PFSK-1 (cell line): ENCODE results near the gene USH2A.

Experiments
- FOXP2 ChIP-seq: optimal IDR thresholded peaks from 2 replicates; pipeline ENCODE3; 2011; ENCODE audit warnings: borderline replicate concordance, control low read depth, inconsistent platforms; ENCODE audit not compliant: insufficient read depth; ENCODE audit errors: extremely low read length, extremely low read depth
- POLR2AphosphoS5 ChIP-seq: IDR thresholded peaks from 2 replicates; pipeline ENCODE4 v1.6.1; 2012; ENCODE audit warnings: low read depth, mild to moderate bottlenecking, control low read depth, low read length, moderate library complexity
- SIN3A ChIP-seq: IDR thresholded peaks from 2 replicates; pipeline ENCODE4 v1.6.1; 2012; ENCODE audit warnings: mild to moderate bottlenecking, low read length, moderate library complexity, borderline replicate concordance; ENCODE audit not compliant: insufficient read depth
- TAF1 ChIP-seq: IDR thresholded peaks from 2 replicates; pipeline ENCODE4 v1.6.1; 2012; ENCODE audit warnings: low read length, control low read depth, borderline replicate concordance; ENCODE audit not compliant: insufficient read depth
- TF ChIP-seq, protein P1 (sequence below), 2 experiments: IDR thresholded peaks; 2 replicates each; pipeline versions ENCODE4 v1.6.1 to v1.8.0; 2011 to 2012; ENCODE audit warnings: low read depth in 2 of 2, low read length in 2 of 2, control low read depth in 1 of 2, inconsistent platforms in 1 of 2, mild to moderate bottlenecking in 1 of 2, moderate library complexity in 1 of 2; ENCODE audit not compliant: insufficient read depth in 1 of 2

Gene USH2A

DNA sequence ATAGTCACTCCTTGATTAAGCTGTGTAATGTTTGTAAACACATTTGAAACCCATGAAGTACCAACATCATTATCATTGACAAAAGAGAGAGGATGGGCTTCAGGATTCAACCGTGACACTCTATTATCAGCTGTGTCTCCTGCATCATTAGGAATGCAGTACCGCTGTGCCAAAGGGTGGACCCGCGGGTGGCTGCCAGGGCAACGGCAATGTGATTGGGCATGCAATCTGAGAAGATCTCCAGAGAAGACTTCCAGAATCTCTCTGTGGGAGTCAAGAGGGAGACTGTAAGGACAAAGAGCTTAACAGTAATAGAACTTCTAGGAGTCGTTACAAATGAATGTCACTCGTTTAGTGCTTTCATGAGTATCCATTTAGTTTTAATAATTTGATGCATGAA lies 97.9 kb downstream of the USH2A start:
- TF ChIP-seq, protein P1, sequence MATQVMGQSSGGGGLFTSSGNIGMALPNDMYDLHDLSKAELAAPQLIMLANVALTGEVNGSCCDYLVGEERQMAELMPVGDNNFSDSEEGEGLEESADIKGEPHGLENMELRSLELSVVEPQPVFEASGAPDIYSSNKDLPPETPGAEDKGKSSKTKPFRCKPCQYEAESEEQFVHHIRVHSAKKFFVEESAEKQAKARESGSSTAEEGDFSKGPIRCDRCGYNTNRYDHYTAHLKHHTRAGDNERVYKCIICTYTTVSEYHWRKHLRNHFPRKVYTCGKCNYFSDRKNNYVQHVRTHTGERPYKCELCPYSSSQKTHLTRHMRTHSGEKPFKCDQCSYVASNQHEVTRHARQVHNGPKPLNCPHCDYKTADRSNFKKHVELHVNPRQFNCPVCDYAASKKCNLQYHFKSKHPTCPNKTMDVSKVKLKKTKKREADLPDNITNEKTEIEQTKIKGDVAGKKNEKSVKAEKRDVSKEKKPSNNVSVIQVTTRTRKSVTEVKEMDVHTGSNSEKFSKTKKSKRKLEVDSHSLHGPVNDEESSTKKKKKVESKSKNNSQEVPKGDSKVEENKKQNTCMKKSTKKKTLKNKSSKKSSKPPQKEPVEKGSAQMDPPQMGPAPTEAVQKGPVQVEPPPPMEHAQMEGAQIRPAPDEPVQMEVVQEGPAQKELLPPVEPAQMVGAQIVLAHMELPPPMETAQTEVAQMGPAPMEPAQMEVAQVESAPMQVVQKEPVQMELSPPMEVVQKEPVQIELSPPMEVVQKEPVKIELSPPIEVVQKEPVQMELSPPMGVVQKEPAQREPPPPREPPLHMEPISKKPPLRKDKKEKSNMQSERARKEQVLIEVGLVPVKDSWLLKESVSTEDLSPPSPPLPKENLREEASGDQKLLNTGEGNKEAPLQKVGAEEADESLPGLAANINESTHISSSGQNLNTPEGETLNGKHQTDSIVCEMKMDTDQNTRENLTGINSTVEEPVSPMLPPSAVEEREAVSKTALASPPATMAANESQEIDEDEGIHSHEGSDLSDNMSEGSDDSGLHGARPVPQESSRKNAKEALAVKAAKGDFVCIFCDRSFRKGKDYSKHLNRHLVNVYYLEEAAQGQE (IDR thresholded peaks at IDR 0.05; ENCODE audit: insufficient read depth in 1 of 2, low read depth in 2 of 2, low read length in 2 of 2), result no peak
- TF ChIP-seq FOXP2, result no peak

DNA sequence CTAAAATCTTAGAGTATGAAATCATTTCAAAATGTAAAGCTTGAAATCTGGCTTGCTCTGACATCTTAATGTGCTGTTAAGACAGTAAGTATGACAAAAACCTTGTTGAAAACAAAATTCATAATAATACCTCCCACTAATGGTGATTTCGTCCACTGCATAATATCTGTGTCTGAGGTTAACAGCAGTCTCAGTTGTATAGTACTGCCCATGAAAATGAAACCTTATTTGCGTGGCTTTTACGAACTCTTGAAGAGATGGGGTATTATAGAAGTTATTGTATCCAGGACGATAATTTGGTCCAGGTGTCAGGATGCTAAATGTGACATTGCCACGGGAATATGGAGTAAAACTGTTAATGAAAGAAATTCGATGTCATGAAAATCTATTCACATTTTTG lies 99.9 kb downstream of the USH2A start:
- TF ChIP-seq SIN3A (no peak), TAF1 (no peak)
- TF ChIP-seq, protein P1 (IDR thresholded peaks at IDR 0.05; ENCODE audit: insufficient read depth in 1 of 2, low read depth in 2 of 2, low read length in 2 of 2), result no peak

DNA sequence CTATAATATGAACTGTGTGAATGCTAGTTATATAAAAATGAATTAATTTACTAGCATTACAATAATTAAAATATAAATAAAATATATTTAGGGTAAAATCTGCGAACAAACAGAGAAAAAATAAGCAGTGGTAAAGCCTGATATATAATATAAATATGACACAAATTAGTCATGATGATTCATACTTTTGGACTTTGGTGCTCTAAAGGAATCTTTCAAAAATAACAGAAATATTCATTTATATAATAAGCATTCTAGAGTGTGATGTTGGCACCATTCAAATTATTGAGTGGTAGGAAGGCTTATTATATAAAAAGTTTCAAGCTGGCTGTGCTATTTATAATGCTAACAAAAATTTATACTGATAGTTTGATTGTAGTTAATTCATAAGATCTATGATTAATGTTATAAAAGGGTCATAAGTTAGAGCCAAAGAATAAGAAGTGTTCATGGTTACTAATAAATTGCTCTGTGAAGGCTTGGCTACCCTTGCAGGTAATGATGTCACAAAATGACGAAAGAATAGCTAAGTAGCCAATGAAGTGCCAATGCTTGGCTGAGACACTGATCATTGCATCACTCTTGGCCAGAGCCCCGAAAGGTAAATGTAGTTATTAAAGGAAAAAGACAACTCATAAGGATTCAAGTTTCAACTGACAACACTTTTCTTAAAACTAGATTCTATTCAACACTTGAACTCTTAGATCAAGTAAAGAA lies 108.7 kb downstream of the USH2A start:
- TF ChIP-seq, protein P1 (IDR thresholded peaks at IDR 0.05; ENCODE audit: insufficient read depth in 1 of 2, low read depth in 2 of 2, low read length in 2 of 2), result no peak
- TF ChIP-seq SIN3A, result no peak
- no peak for TF ChIP-seq TAF1
- no peak for TF ChIP-seq POLR2AphosphoS5
- TF ChIP-seq FOXP2, result no peak

DNA sequence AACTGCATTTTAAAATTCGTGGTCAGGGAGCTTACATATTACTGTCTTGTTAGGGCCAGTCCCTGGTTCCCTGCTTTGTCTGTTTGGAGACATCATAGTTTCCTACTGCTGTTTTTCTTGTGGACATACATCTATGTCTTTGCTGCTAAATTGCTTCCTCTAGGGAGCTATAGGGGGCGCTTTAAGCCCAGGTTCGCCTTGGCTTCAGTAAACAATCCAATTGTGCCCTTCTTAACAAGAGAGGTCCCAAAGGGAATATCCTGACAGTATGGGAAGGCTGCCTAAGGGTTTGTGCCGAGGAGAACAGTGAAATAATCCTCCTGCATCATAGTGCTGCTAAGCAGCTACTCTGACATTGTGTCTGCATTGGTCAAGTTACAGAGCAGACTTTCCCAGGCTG lies 112.5 kb downstream of the USH2A start:
- TF ChIP-seq SIN3A, result no peak
- no peak for TF ChIP-seq POLR2AphosphoS5
- TF ChIP-seq, protein P1 (IDR thresholded peaks at IDR 0.05; ENCODE audit: insufficient read depth in 1 of 2, low read depth in 2 of 2, low read length in 2 of 2), result no peak
- no peak for TF ChIP-seq FOXP2
- no peak for TF ChIP-seq TAF1

DNA sequence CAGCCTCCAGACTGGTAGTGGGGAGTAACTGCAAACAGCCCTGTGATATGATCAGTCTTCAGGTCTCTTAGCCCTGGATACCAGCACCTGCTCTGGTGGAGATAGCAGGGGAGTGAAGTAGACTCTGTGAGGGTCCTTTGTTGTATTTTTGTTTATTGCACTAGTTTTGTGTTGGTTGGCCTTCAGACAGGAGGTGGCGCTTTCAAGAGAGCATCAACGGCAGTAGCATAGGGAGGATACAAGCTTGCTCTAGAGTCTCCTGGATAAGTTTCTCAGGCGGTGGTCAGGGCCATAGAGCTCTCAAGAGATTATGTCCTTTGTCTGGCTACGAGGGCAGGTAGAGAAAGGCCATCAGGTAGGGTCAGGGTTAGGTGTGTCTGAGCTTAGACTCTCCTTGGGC lies 116.4 kb downstream of the USH2A start:
- TF ChIP-seq FOXP2 (no peak), TAF1 (no peak), POLR2AphosphoS5 (no peak), SIN3A (no peak)
- TF ChIP-seq, protein P1 (IDR thresholded peaks at IDR 0.05; ENCODE audit: insufficient read depth in 1 of 2, low read depth in 2 of 2, low read length in 2 of 2), result no peak
